ENCODE results near the gene DTNA.

- TF ChIP-seq CTCF (IDR thresholded peaks at IDR 0.05) = no peak
- TF ChIP-seq POLR2AphosphoS5 (IDR thresholded peaks at IDR 0.05) = no peak
- no peak for TF ChIP-seq POLR2A (IDR thresholded peaks at IDR 0.05)
These were observed 161.3 kb downstream of the DTNA start for GRCh38 chr18:34871435-34871834.

Data from gastroesophageal sphincter (tissue), 3 donors.